ENCODE measurements around the gene ADGRA1.

ADGRA1 gene

DNA sequence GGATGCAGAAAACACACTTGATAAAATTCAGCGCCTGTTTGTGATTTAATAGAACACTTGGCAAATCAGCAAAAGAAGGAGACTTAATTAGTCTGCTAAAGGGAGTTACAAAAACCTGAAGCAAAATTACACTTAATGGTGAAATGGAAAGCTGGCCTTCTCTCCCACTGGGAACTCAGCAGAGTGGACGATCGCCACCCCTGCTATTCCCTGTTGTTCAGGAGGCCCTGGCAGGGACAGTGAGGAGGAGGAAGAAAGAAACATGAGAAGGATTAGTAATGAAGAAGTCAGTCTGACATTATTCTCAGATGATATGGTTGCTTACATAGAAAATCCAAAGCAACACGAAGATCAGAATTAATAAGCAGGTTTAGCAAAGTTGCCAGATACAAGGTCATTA, 66.7 kb downstream of the ADGRA1 start:
- no peak for DNase-seq

DNA sequence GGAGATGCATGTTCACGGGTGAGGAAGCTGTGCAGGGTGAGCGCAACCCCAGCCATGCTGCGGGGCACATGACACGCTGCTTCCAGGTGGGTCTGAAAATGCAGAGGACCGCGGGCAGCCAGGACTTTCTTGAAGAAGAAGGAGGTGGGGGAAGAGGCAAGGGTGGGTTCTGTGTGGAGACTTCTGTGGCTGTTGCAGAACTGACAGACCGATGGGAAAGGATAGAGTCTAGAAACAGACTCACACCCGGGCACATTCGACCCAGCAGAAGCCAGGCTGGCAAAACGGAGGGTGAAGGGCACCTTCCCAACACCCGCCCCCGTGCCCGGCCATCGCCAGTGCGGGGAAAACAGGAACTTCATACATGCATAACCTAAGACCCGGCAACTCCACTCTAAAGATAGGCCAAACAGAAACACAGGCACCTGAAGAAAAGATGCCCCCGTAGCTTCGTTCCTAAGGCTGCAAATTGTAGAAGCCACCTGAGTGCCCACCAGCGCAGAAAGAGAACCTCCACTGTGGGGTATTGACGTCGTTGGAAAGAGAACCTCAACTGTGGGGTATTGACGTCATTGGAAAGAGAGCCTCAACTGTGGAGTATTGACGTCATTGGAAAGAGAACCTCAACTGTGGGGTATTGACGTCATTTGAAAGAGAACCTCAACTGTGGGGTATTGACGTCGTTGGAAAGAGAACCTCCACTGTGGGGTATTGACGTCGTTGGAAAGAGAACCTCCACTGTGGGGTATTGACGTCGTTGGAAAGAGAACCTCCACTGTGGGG, 67.5 kb downstream of the ADGRA1 start:
- DNase-seq: no peak

DNA sequence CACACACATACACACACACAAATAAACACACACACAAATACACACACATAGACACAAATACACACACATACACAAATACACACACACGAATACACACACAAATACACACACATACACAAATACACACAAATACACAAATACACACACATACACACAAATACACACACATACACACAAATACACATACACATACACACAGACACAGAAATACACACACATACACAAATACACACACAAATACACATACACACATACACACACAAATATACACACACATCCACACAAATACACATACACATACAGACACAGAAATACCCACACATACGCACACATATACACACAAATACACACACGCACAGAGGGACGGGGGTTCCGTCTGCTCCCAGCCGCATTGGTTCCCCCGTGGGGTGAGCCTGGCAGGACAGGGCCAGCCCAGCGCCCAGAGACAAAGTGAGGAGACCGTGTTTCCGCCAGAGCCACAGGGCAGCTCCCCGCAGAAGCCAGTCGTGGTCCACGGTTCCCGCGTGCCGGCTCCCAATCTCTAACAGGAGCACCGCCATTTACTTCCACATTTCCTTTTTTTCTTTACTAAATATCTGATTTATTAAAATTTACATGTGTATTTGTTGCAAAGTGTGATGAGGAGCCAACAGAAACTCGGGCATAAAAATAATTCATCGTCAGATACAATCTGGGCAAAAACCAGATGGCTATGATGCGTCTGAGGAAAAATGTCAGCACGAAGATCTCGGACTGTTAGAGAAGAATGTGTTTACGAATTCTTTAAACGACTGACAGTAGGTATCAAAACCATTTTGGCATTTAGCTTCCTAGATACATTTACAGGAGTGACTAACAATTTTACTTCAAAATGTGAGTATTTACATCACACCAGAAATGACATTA, 69.2 kb downstream of the ADGRA1 start:
- DNase-seq: no peak

DNA sequence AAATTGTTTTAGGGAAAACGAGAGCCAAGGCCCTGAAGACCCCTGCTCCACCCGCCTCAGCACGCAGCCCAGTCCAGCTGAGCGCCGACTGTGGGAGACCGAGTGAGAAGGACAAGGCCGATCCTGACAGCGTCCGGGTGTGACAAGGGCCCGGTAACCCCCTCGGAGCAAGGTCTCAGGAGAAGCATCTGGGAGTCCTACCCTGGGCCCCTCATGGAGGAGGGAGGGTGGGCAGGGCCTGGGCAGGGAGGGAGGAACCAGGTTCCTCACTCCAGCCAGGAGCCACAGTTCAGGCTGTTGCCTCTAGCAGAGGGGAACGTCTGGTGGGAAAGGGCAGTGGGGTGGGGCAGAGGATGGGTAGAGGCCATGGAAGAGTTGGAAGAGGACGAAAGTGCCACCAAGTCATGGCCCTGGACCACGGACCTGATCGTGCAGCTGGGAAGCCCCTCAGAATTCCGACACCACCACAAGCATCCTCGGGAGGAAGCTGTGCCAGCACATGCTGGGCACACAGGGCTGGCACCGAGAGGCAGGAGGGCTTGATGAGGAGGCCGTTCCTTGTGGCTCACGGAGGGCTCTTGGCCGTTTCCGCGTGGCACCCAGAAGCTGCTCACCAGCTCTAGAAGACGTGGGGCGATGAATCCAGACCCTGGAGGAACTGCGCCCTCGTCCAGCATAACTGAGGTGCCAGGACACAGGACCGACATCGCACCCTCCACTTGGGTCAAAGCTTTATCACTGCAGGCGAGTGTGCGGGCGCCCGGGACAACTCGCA, 70.1 kb downstream of the ADGRA1 start:
- no peak for DNase-seq

DNA sequence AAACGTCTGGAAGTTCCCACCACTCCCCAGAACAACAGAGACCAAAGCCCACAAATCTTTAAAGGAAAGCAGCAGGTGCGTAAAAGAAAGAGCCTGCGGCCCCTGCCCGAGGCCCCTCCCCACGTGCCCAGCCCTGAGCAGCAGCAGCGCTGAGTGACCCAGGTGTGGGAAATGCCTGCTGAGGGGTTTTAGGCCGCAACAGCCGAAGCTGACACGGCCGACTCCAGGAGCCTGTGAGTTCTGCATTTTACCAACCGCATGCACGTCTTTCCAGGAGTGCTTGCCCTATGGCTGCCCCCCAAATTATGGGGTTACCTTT, 70.7 kb downstream of the ADGRA1 start:
- DNase-seq: no peak

DNA sequence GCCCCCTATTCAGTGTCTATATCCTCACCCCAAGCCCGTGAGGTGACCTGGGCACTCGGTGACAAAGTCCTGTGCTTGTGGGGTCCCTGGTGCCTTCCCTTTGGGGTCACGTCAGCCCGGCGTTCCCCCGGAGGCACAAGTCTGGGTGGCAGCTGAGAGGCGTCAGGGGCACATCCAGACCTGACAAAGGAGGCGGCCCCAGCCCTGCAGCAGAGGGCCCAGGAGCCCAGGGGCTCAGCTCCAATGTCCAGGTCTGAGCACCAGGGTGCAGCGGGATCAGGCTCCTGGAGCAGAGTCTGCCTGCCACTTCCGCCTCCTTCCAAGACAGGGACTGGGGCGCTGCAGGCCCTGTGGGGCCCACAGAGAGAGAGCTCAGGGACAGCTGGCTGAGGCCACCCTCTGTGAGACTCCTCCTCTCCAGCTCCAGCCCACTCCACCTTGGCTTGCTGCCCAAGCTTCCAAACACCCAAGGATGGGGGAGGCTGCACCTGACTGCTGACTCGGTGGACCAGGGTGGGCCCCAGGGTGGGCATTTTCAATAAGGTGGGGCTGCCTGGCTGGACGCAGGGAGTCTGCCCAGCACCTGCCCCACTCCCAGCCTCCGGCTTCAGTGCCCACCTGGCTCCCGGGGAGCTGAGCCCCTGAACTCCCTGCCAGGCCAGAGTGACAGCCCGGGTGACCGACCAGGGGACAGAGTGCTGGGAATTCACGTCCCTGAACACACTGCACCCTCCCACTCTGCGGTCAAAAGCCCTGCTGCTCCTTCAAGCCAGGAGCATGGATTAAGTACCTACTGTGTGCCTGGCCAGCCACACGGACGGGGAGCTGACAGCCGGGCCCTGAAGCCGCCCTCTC, 71.3 kb downstream of the ADGRA1 start:
- DNase-seq: no peak

DNA sequence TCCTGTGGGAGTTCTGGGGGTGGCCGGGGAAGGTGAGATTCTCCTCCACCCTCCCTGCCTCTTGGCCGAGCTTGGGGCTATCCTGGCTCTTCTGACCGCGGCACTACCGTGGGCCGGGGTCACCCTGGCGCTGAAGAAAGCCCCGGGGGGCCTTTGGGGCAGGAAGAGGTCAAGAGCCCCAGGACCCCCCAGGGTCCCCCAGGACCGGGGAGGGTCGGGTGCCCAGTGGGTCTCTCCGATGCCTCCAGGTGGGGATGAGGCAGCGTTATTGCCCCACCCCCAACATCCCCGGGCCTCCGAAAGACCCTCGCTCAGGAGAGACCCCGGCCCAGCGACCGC, 71.9 kb downstream of the ADGRA1 start:
- DNase-seq: no peak

DNA sequence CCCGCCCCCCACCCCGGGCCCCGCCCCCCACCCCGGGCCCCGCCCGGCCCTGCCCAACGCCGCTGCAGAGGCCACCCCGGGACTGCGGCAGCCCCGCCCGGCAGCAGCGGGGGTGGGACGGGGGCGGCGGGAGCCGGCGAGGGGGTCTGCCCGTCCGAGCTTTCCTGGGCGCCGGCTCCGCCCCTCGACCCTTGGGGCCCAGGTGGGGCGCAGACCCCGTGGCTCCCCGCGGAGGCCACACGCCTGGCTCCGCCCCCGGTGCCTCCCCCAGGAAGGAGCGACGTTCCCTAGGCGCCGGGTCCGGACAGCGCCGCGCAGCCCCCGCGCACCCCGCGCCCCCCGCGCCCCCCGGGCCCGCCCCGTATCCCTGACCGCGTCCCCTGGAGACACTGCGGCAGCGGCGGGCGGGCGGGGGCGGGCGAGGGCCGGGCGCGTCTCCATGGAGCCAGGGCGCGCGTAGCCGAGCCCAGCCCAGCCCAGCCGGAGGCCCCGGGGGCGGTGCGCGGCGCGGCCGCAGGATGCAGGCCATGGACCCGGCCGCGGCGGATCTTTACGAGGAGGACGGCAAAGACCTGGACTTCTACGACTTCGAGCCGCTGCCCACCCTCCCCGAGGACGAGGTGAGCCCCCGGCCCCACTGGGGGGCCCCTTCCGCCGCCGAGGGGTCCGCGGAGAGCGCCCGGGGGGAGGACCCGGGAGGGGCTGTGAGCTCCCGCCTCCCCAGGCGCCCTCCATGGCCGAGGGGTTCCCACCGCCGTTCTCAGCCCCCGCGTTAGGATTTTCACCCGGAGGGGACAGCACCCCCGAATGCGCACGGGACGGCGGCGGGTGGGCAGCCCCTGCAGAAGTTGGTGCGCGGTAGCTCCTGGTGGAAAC, 72.5 kb downstream of the ADGRA1 start, which contains the start of gene KNDC1:
KNDC1 (plus strand) TSS at position 270 of the 876 bp plus-strand sequence; CDS start at position 519, 249 bp downstream.
- no peak for DNase-seq

DNA sequence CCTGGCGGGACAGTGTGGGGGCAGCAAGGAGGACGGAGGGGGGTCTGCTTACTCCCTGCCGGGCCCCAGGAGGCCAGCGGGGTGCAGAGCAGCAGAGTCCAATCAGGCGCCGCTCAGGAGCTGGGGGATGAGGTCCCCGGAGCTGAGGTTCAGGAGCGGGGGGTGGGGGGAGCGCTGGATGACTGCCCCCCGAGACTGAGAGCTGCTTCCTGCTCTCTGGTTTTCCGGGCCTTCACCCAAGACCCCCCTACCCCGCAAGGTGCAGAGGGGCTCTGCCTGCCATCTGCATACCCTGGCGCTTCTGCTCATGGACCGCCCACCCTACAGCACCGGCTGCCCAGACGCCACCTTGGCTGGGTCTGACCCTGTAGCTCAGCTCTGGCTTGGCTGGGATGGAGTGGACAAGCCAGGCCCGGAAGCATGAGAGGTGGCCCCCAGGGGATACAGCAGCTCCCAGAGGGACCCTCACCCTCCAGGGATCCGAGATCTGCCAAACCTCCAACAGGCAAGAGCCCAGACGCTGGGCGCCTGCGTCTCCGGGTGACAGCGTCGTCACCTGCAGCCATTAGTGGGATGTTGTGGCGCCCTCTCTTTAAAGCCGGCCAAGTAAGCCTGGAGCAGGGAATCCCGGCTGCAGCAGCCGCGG, 73.2 kb downstream of the ADGRA1 start:
- no peak for DNase-seq

DNA sequence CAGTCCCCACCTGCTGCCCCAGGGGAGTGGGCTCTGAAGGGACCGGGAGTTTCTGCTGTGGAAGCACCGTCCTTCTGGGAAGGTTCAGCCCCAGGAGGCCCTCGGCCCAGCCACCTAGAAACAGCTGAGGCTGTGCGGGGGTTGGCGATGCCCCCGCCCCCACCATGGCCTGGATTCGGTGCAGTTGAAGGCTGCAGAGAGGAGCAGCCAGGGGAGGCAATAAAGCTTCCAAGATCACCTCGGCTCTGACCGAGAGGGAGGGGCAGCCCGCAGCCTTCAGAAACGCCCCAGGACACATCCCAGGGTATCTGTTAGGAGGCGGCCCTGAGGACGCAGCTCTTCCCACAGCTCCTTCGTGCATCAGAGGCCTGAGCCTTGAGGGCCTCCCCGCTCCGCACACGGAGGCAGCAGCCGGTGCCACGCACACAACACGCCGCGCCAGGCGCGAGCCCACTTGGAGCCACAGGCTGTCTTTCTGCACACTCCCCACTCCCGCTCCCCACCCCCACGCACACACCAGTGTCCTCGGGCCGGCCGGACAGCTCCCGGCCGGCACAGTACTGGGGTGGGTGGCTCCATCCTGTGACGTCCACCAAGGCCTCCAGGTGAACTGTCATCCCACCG, 73.9 kb downstream of the ADGRA1 start:
- no peak for DNase-seq

DNA sequence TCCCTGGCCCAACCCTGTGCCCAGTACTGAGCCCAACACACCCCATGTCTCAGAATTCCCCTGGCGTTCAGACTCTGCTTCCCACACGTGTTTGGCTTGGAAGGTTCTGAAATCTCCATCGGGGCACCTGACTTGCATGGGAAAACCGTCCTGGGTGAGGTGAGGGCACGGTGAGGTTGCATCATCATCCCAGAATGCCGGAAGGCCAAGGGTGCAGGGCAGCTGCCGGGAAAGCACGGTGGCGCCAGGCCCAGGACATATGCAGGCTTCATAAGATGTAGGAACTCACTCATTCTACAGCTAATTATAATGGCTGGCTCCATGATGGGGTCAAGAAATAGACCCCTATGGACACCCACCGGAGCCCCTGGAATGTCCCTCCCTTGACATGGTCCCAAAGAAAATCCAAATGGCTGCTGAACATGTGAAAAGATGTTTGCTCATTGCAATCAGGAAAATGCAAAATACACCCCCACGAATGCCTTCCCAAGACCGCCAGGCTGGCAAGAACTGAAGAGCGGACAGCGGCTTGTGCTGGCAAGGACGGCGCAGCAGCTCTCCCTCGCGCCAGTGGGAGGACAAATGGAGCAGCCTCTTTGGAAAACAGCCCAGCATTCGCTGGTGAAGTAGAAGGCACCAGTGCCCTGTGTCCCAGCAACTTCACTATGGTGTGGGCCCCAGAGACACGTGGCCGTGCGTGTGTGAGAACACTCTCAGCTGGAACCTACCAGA, 74.6 kb downstream of the ADGRA1 start:
- no peak for DNase-seq

DNA sequence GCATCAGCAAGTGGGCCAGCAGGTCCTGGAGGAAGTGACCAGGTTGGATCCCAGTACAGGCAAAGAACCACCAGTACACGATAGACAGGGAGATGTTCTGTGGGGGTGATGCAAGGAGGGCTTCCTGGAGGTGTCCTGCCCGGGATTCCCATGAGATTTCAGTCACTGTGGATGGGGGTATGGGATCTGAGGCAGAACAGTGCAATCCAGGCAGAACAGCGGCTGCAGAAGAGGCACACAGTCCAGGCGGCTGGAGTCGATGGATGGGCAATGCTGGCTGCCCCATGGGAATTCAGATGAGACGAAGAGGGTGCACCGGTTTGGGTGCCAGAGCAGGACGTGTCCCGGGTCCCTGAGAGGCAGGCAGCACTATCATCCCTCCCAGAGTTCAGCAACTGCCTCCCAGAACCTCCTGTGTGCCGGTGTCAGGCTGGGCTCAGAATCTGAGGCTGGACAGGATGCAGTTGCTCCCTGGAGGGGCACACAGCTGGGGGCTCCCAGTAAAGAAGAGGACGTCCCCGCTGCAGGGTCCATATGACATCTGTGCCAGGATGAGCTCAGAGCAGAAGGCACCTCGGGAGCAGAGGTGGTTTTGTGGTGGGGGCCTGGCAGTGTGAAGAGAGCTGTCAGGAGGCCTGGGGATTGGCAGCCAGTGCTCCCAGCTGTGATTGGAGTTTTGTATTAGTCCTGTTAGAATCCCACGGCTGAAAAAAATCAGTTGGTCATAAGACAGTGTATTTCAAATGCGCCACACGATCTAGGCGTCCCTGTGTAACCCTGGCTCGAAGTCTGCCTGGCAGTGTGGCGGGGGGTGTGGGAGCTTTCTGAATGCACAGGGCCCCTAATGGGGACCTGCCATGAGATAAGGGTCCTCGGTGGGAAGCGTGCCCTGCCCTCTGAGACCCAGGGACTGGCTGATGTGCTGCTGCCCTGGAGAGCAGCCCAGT, 75.5 kb downstream of the ADGRA1 start:
- DNase-seq: no peak

DNA sequence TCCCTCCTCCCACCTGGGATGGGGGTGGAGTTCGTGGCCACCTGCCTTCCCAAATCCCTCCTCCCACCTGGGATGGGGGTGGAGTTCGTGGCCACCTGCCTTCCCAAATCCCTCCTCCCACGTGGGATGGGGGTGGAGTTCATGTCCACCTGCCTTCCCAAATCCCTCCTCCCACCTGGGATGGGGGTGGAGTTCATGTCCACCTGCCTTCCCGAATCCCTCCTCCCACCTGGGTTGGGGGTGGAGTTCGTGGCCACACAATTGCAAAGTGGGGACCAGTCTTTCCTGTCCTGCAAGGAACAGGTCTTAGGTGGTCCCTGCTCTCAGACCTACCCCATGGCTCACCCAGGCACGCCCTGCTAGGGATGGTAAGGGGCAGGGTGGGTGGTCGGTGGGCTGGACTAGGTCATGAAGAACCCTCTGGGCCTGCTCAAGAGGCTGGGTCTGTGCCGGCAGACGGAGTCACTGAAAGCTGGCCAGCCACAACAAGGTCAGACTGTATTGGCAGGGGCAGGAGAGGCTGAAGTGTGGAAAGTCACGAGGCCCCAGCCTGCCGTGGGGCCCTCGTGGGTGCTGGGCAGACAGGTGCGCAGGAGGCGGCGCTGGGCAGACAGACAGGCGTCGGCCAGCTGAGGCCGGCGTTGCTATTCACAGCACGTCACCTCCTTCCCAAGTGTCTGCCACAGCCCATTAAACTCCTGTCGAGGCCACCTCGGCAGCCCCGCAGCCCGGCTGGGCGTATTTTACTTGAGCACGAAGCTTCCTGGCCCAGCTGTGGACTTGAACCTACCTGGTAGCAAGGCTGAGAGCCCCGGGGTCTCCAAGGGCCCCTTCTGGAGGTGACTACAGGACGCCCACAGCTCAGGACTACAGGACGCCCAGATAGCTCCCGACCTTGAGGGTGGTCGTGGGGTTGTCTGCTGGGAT, 76.4 kb downstream of the ADGRA1 start:
- DNase-seq: no peak

DNA sequence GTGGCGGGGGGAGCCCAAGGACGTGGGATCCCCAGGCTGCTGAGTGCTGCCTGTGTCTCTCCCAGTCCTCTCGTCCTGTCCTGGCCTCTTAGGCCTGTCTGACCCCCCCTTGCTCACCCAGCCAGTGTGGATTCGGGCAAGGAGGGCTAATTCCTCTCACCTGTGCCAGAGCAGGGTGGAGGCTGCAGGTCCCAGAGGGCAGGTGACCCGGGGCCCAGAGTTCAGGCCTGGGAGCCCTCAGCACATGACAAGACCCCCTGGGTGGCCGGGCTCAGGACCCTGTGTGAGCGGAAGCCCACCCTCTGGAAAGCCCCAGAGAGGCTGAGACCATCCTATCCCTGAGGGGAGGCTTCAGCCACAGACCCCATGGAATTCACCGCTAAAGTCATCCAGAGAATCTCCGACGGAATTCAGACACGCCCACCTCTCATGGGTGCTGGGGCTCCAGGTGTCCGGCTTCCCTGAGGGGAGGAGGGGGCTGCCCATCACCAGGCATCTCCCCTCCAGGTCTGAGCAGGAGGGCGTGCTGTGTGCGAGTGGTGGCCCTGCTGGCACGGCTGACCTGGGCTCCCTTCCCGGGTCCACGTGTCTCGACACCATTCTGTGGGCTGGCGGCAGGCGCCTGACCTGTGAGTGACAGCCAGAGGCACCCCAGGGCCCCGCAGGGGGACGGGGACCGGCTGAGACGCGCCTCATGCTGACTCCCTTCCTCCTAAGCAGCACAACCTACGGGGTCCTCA, 77.3 kb downstream of the ADGRA1 start:
- no peak for DNase-seq

DNA sequence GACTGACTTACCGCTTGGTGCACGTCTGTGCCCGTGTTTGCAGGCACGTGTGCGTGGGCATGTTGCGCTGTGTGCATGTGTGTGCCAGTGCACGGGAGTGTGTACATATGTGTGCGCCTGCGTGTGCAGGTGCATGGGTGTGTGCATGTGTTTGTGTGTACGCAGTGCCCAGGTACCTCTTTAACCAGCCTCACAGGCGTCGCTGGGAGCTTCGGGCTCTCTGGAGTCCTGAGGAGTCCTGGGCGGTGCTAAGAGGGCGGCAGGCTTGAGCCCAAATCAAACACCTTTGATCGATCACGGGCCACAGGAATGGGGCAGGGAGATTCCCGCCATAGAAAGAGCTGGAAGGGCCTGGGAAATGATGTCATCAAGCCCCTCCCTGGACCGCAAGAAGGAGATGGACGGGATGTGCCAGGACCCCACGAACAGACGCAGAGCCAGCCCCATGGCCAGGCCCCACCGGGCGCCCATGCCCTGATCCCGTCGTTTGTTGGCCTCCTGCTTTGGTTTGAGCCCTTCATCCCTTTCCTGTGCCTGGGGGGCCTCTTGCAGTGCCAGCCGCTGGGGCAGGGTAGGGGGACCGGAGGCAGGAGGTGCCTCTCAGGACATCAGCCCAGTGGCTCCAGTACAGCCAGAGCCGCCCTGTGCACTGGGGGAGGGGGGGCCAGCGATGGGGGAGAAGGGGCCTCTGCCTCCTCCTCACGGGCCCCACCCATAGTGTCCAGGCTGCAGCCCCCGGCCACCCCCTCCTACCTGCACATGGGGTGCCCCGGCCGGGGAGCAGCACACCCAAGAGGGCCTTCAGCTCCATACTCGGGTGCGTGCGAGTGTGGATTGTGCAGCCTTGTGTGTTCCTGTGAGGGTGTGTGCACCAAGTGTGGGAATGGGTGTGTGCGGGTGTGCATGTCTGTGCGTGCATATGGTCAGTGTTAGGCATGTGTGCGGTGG, 78.1 kb downstream of the ADGRA1 start:
- DNase-seq: no peak

DNA sequence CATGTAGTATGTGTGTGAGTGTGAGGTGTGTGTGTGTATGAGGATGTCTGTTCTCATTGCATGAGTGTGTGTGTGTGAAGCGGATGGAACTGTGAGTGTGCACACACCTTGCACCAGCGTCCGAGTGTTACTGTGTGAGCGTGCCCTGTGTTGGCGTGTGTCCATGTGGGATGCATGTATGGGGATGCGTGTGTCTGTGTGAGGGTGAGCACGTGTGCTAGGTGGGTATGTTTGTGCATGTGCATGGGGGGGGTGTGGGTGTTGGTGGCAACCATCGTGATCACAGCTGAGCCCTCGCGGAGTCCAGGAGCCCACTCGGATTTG, 78.7 kb downstream of the ADGRA1 start:
- no peak for DNase-seq
